ENCODE measurements around the gene LGR4.

DNA sequence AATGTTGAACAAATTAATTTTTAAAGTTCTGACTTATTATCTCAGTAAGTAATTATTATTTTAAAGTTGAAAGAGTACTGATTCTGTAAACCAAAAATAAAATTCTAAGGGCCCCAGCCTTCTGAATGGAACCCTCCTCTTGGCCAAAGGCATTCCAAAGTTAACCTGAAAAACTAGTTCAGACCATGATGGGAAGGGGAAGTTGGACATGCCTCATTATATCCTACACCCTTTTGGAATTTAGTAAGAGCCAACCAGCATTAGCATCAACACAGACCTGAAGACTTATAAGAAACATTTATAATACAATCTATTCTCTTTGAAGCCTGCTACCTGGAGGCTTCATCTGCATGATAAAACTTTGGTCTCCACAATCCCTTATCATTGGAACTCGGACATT lies 18.9 kb downstream of the LGR4 start:
- TF ChIP-seq CTCF (IDR thresholded peaks at IDR 0.05 in 8 of 11, conservative IDR thresholded peaks at IDR 0.05 in 3 of 11) (no peak), POLR2AphosphoS5 (IDR thresholded peaks at IDR 0.05) (no peak), POLR2A (IDR thresholded peaks at IDR 0.05) (no peak)
